ENCODE data around the gene C6orf58.

Gene C6orf58

DNA sequence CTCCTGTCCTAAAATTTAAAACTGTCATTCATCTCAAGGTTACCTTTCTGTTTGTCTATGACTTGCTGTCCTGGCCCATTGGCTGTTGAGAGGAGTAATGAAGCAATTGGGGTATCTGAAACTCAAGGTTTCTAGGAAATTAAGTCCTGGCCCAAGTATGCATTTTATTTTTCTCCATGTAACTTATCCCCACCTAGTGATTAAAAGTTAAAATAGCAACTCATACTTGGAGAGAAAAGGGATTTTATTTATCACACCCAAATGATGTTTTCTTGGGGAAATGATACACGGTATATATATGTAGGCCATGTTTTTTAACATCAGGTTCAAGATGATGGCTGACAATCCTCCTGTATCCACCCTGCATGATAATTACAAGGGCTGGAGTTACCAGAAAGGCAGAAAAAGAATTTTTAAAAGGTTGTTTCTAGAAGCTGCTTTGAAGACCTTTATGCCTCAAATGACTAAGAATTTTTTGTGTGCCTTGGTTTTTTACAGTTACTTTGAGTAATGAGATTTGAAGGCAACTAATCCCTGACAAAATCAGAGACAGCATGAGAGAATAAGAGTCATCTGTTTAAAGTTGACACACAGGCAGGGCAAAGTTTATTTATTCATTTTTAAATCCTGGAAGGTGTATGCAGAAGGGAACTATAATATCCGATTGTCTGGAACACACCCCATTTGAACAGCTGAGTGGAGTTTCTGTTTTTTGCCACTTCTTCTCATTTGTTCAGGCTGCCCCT lies 28.9 kb upstream of the C6orf58 start:
- Histone ChIP-seq H3K4me1 (ENCODE audit: insufficient read depth, low read length, severe bottlenecking) (no peaks in the 10 kb centered on the region), H3K36me3 (ENCODE audit: insufficient read depth, low read length) (no peaks in the 10 kb centered on the region), H3K27ac (ENCODE audit: low read depth, low read length, poor library complexity, severe bottlenecking) (no peak overlapping the region), H3K9me2 (ENCODE audit: low read depth, low read length) (no peaks in the 10 kb centered on the region), H3K4me3 (ENCODE audit: low read depth, low read length, poor library complexity, severe bottlenecking) (no peak overlapping the region), H4K20me1 (ENCODE audit: insufficient read depth, low read length) (no peaks in the 10 kb centered on the region), H3K79me2 (ENCODE audit: insufficient read depth, low read length) (no peaks in the 10 kb centered on the region), H3K4me2 (ENCODE audit: low read length) (no peak overlapping the region), H2AFZ (ENCODE audit: low read length) (no peak overlapping the region), H3K9ac (ENCODE audit: low read length) (no peak overlapping the region), H3K27me3 (ENCODE audit: insufficient read depth, low read length) (no peaks in the 10 kb centered on the region), H3F3A (ENCODE audit: insufficient read depth, low read length) (no peaks in the 10 kb centered on the region), H3K9me3 (ENCODE audit: low read length) (no peaks in the 10 kb centered on the region)
- TF ChIP-seq EZH2 (IDR thresholded peaks at IDR 0.05; ENCODE audit: borderline replicate concordance, low read length): no peak
- TF ChIP-seq, protein P1, sequence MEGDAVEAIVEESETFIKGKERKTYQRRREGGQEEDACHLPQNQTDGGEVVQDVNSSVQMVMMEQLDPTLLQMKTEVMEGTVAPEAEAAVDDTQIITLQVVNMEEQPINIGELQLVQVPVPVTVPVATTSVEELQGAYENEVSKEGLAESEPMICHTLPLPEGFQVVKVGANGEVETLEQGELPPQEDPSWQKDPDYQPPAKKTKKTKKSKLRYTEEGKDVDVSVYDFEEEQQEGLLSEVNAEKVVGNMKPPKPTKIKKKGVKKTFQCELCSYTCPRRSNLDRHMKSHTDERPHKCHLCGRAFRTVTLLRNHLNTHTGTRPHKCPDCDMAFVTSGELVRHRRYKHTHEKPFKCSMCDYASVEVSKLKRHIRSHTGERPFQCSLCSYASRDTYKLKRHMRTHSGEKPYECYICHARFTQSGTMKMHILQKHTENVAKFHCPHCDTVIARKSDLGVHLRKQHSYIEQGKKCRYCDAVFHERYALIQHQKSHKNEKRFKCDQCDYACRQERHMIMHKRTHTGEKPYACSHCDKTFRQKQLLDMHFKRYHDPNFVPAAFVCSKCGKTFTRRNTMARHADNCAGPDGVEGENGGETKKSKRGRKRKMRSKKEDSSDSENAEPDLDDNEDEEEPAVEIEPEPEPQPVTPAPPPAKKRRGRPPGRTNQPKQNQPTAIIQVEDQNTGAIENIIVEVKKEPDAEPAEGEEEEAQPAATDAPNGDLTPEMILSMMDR (IDR thresholded peaks at IDR 0.05; ENCODE audit: low read length): no peak; the same call in 1 of the 2 replicates

DNA sequence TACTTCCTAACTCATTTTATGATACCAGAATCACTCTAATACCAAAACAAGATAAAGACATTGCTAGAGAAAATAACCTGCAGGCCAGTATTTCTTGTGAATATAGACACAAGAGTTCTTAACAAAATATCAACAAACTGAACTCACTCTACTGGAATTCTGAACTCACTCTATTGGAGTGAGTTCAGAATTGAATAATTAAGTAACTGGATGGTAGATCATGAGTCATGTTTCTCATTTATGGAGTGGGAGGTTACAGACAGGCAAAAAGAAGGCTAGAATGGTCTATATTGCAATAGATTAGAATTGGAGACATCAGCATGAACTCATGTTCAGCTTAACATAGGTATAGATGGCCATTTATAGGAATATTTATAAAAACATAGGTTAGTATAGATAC lies 26.6 kb upstream of the C6orf58 start:
- Histone ChIP-seq H3F3A (ENCODE audit: insufficient read depth, low read length) (no peaks in the 10 kb centered on the region), H3K4me2 (ENCODE audit: low read length) (no peak overlapping the region), H3K27me3 (ENCODE audit: insufficient read depth, low read length) (no peaks in the 10 kb centered on the region), H3K36me3 (ENCODE audit: insufficient read depth, low read length) (no peaks in the 10 kb centered on the region), H3K79me2 (ENCODE audit: insufficient read depth, low read length) (no peaks in the 10 kb centered on the region), H3K27ac (ENCODE audit: low read depth, low read length, poor library complexity, severe bottlenecking) (no peak overlapping the region), H3K9ac (ENCODE audit: low read length) (no peak overlapping the region), H3K4me1 (ENCODE audit: insufficient read depth, low read length, severe bottlenecking) (no peaks in the 10 kb centered on the region), H3K4me3 (ENCODE audit: low read depth, low read length, poor library complexity, severe bottlenecking) (no peak overlapping the region), H3K9me3 (ENCODE audit: low read length) (no peaks in the 10 kb centered on the region), H4K20me1 (ENCODE audit: insufficient read depth, low read length) (no peaks in the 10 kb centered on the region), H3K9me2 (ENCODE audit: low read depth, low read length) (no peaks in the 10 kb centered on the region), H2AFZ (ENCODE audit: low read length) (no peak overlapping the region)
- no peak for TF ChIP-seq EZH2 (IDR thresholded peaks at IDR 0.05; ENCODE audit: borderline replicate concordance, low read length)
- TF ChIP-seq, protein P1 (IDR thresholded peaks at IDR 0.05; ENCODE audit: low read length): no peak

- Histone ChIP-seq H3K4me2 (ENCODE audit: low read length) (no peak overlapping the region), H2AFZ (ENCODE audit: low read length) (no peak overlapping the region), H3F3A (ENCODE audit: insufficient read depth, low read length) (no peaks in the 10 kb centered on the region), H3K4me3 (ENCODE audit: low read depth, low read length, poor library complexity, severe bottlenecking) (no peak overlapping the region), H3K4me1 (ENCODE audit: insufficient read depth, low read length, severe bottlenecking) (no peaks in the 10 kb centered on the region), H3K27ac (ENCODE audit: low read depth, low read length, poor library complexity, severe bottlenecking) (no peak overlapping the region), H3K9me2 (ENCODE audit: low read depth, low read length) (no peaks in the 10 kb centered on the region), H3K79me2 (ENCODE audit: insufficient read depth, low read length) (no peaks in the 10 kb centered on the region), H3K9ac (ENCODE audit: low read length) (no peak overlapping the region), H4K20me1 (ENCODE audit: insufficient read depth, low read length) (no peaks in the 10 kb centered on the region), H3K36me3 (ENCODE audit: insufficient read depth, low read length) (no peaks in the 10 kb centered on the region), H3K27me3 (ENCODE audit: insufficient read depth, low read length) (no peaks in the 10 kb centered on the region), H3K9me3 (ENCODE audit: low read length) (no peaks in the 10 kb centered on the region)
- TF ChIP-seq EZH2 (IDR thresholded peaks at IDR 0.05; ENCODE audit: borderline replicate concordance, low read length): no peak
- TF ChIP-seq, protein P1 (IDR thresholded peaks at IDR 0.05; ENCODE audit: low read length): peak; percentile 55
These were observed 22.5 kb upstream of the C6orf58 start for GRCh38 chr6:127554435-127555006.

Data from OCI-LY1 (cell line).